ENCODE data around the gene C10orf71.

The C10orf71 gene

GRCh38 chr10:49334964-49335363, 36.0 kb downstream of the C10orf71 start:
- TF ChIP-seq CTCF (IDR thresholded peaks at IDR 0.05; ENCODE audit: low read depth, low read length): no peak
- DNase-seq (ENCODE audit: extremely low read depth, low read depth): no peak

GRCh38 chr10:49335364-49335972, 36.5 kb downstream of the C10orf71 start:
- no peak for DNase-seq (ENCODE audit: extremely low read depth, low read depth)
- TF ChIP-seq CTCF (IDR thresholded peaks at IDR 0.05; ENCODE audit: low read depth, low read length): no peak

- DNase-seq (ENCODE audit: extremely low read depth, low read depth): no peak
- no peak for TF ChIP-seq CTCF (IDR thresholded peaks at IDR 0.05; ENCODE audit: low read depth, low read length)
These were observed 39.6 kb downstream of the C10orf71 start for GRCh38 chr10:49338604-49339003.

- TF ChIP-seq CTCF (IDR thresholded peaks at IDR 0.05; ENCODE audit: low read depth, low read length): no peak
- no peak for DNase-seq (ENCODE audit: extremely low read depth, low read depth)
These were observed 45.9 kb downstream of the C10orf71 start for GRCh38 chr10:49344840-49345239.

GRCh38 chr10:49347342-49347741, 48.4 kb downstream of the C10orf71 start:
- no peak for DNase-seq (ENCODE audit: extremely low read depth, low read depth)
- TF ChIP-seq CTCF (IDR thresholded peaks at IDR 0.05; ENCODE audit: low read depth, low read length): no peak

GRCh38 chr10:49347827-49348226, 48.9 kb downstream of the C10orf71 start:
- TF ChIP-seq CTCF (IDR thresholded peaks at IDR 0.05; ENCODE audit: low read depth, low read length): no peak
- no peak for DNase-seq (ENCODE audit: extremely low read depth, low read depth)

- no peak for TF ChIP-seq CTCF (IDR thresholded peaks at IDR 0.05; ENCODE audit: low read depth, low read length)
- no peak for DNase-seq (ENCODE audit: extremely low read depth, low read depth)
These were observed 49.6 kb downstream of the C10orf71 start for GRCh38 chr10:49348593-49348992.

All from AG09319 (cell line).